GM21528 (cell line): ENCODE data around the gene CCDC181.
"Not testable (repeated sequence)": the region's sequence is repeated elsewhere in the genome, so short reads cannot be mapped to it uniquely, and the experiment has no call there.

ENCODE experiments used
- ATAC-seq: cut with Tn5 transposase; IDR thresholded peaks from one replicate; pipeline ENCODE4 v1.9.1; 2021; ENCODE audit warnings: mild to moderate bottlenecking, moderate library complexity; ENCODE audit not compliant: unreplicated experiment, low FRiP score

Gene CCDC181

DNA sequence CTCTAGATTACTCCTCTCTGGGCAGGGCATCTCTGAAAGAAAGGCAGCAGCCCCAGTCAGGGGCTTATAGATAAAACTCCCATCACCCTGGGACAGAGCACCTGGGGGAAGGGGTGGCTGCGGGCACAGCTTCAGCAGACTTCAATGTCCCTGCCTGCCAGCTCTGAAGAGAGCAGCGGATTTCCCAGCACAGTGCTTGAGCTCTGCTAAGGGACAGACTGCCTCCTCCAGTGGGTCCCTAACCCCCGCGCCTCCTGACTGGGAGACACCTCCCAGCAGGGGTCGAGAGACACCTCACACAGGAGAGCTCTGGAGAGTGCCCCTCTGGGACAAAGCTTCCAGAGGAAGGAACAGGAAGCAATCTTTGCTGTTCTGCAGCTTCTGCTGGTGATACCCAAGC lies 18.9 kb downstream of the CCDC181 start:
- ATAC-seq, result not testable (repeated sequence)

- ATAC-seq, result not testable (repeated sequence)
These were observed 24.7 kb downstream of the CCDC181 start for GRCh38 chr1:169402578-169402977.

GRCh38 chr1:169395955-169396354 lies 31.3 kb downstream of the CCDC181 start:
- no peak for ATAC-seq

DNA sequence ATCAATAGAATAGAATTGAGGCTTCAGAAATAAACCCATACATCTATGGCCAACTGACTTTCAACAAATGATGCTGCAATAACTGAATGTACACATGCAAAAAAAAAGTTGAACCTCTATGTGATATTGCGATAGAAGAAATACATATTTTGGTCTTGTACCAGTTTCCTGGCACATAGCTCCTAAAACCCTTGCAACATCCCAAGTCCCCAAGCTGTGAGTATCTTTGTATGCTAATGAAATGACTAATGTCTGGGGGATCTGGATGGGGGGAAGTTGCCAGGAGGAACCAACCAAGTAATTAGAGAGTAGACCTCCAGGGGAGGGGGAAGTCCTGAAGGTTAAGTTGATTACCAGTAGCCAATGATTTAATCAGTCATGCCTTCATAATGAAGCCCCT lies 34.9 kb downstream of the CCDC181 start:
- ATAC-seq, result no peak

DNA sequence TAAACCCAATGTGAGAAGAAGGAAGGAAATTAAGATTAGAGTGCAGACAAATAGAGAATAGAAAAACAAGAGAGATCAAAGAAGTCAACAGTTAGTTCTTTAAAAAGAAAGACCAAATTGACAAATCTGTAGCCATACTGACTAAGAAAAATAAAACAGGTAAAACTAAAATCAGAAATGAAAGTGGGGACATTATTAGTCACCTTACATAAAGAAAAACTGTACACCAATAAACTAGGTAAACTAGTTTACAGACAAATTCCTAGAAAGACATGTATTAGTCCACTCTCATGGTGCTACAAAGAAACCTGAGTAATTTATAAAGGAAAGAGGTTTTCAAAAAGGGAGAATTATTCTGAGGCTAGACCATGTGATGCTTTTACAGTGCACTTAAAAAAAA lies 37.0 kb downstream of the CCDC181 start:
- ATAC-seq, result no peak

- ATAC-seq, result no peak
These were observed 39.9 kb downstream of the CCDC181 start for GRCh38 chr1:169387399-169387798.

- ATAC-seq, result no peak
These were observed 43.8 kb downstream of the CCDC181 start for GRCh38 chr1:169383449-169383848.

GRCh38 chr1:169381162-169381561 lies 46.1 kb downstream of the CCDC181 start:
- no peak for ATAC-seq

DNA sequence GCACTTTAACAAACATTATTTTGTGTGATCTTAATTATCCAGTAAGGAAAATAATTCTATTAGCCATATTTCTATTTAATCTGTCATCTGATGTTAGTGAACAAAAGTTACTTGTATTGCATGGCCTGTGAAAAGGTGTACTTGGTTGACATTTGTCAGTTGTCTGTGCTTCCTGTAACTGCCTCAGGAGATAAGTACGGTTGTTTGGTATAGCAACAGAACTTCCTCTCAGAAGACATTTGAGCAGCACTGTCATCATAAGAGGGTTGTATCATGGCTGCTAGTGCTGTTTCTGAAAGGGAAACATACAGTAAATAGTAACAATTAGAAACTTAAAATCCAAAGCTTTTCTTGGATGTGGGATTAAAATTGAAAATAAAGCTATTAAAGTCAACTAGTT lies 55.9 kb downstream of the CCDC181 start:
- ATAC-seq, result no peak

DNA sequence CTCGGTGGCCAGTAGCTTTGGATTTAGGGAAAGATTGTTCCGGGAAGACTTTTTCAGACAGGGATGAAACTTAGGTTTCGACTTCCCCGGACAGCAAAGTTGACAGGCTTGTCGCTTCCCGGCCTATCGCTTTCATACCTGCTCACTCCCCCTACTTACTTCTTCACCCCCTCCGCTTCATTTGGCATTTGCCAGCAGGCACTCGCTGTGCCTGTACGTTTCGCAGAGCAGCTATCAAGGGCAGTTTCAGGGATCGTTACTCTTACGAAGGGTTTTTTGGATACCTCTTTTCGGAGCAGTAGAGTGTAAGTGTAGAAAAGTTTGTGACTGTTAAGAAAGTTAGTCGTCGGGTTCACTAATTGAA lies 58.9 kb downstream of the CCDC181 start:
- ATAC-seq, result no peak

DNA sequence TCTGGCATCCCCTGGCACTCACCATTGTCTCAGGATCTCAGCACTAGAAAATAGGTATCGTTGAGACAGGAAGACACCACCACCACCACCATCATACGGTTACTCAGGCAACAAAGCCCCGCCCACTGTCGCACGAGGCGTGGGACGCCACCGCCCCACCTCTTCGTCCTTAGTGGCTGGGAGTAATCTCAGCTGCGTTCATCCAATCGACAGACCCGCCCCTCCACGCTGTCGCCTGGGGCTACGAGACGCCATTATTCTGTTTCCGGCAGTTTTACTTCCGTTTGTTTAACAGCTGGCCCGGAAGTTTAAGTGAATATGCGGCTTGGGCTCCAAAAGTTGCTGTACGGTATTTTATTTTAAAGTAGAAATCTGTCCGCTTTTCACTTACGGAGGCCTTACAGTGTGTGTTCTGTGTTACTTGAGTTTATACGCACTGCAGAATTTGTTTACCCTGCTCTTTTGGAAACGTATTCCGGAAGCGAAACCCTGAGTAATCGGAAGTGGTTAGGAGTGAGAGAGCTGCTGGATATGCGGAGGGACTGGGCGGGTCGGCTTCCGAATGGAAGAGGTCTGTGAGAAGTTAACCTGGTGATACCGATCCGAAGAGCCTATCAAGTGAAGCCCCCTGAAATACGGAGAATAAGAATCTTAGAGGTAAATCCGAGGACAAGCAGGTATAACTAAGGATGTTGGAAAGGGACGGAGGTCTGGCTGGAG lies 59.4 kb downstream of the CCDC181 start, which contains the start of the genes BLZF1 and NME7:
Gene BLZF1, plus strand, starts transcription at position 510 of the 720 bp plus-strand sequence. CDS start 1,328 bp downstream, outside the sequence.
Gene NME7, minus strand, starts transcription at position 112 of the 720 bp plus-strand sequence. Its CDS starts 87 bp downstream, at position 25.
- ATAC-seq, result peak; percentile 97

DNA sequence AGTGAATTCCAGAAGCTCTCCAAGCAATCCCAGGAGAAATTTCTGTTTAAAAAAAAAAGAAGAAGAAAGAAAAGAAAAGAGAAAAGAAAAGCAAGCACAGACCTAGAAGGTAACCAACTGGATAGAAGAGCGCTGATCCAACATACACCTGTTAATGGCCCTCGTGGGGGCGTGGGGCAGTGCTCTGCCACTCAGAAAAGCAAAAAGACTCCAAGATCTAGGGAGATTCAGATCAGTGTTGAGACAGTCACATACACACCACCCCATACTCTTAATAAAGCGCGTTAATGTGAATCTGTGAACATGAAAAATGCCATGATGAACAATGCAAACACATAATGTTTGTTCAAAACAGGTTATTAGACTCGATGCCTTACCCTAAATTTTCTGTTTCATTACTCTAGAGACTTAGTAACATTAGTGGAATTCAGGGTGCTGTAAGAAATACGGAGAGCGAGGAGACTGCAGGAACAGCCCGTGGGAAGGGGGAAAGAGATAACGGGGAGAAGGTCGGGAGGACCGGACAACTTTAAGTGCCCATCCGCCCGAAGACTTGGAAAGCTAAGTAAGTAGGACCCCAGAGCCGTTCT lies 60.1 kb downstream of the CCDC181 start:
- ATAC-seq, result no peak

GRCh38 chr1:169364948-169365347 lies 62.3 kb downstream of the CCDC181 start:
- ATAC-seq, result no peak

GRCh38 chr1:169363046-169363730 lies 64.1 kb downstream of the CCDC181 start:
- peak; percentile 27 for ATAC-seq

DNA sequence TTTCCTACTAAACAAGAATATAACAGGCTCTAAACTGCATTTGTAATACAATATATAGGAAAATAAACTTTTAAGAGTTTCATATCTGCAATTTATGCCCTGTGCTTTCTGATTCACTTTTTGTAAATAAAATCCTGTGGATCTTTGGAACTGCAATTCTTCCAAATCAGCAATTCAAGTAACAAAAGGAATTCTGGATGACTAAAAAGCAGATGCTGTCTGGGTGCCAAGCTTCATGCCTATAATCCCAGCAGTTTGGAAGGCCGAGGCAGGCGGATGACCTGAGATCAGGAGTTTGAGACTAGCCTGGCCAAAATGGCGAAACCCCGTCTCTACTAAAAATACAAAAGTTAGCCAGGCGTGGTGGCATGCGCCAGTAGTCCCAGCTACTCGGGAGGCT lies 66.0 kb downstream of the CCDC181 start:
- ATAC-seq, result no peak

DNA sequence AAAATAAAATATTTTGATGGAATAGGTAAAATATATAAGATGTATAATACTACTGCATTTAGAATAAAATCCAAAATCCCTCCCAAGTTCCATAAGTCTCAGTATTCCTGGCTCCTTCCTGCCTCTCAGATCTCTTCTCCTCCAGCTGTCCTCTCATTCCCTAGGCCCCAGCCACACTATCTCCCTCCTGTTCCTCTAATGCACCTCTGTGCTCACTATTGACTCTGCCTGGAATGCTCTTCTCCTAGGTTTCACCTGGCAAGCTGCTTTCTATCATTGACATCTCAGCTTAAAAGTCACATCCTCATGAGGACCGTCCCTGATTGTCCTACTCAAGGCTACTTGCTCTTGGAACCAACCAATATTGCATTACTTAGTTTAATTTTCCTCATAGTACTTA lies 66.9 kb downstream of the CCDC181 start:
- no peak for ATAC-seq

DNA sequence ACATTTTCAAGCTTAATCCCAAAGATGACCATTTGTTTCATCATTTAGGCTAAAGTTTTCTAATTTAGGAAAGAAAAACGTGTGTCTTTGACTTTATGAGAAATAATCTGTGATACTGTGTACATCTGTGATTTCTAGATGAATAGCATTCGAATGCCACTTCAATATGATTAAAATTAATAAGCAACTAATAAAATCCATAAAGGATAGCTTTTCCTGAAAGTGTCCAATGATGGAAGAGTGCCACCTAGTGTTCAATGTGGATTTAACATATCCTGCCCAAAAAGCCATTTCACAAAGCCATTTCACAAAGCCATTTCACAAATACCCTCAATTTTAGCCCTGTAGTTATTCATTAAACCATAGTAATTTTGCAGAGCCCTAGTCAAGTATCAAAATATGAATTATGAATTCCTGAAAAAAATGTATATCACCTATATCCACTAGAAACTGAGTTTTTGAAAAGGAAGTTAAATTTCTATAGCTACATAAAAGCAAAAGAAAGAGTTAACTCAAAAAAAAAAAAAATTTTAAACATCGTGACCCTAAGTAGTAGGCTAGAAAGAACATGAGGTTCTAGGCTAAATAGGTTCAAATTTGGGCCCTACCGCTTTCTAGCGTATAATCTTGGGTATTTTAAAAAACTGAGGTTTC lies 78.8 kb downstream of the CCDC181 start:
- no peak for ATAC-seq

DNA sequence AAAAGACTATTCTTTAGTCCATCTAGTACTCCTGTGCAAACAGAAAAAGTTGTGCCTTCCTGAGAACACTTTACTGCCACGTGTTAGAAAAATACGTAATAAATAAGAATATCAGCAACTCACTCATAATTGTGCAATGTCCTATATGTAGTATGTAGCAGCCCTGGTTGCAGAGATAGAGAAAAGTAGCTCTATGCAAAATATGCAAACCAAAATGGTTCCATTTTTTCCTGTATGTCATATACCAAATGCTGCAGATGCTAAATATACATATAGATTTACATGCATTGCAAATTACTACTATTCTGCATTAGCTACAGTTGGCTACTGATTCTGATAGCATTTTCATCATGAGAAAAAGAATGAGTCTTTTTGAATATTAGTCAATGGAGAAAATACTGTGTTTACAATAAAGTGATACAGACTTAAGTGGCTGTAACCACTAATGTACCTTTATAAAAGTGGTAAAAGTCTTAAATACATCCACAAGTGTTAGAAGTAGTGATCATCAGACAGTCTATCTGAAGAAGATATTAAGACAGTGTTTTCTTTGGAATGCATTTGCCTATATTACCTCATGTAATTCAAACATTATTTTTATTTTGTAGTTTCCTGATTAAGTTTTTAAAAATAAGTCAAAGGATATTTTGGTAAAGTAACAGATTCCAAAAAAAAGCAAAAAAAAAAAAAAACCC lies 79.4 kb downstream of the CCDC181 start:
- ATAC-seq, result no peak

DNA sequence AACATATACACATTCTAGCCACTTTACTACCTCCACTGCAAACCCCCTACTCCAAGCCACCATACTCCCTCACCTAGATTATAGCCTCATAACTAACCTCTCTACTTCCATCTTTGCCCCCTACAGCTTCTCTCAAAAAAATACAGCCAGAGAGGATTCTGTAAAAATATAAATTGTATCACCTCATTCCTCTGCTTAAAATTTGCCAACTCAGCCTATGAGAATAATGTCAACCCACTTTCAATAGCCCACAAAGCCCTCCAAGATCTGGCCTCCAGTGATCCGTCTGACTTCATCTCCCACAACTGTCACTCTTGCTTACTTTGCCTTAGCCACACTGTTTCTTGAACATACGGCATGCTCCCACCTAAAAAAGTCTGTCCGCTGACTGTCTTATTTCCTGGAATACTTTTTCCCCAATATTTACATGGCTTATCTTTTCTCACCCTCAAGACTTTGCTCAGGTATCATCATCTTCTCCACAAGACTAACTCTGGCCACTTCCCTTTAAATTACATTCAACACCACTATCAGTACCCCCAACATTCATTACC lies 81.2 kb downstream of the CCDC181 start:
- ATAC-seq, result no peak

- ATAC-seq, result no peak
These were observed 81.8 kb downstream of the CCDC181 start for GRCh38 chr1:169345511-169345910.
